ENCODE results near the gene HIVEP3.

DNA sequence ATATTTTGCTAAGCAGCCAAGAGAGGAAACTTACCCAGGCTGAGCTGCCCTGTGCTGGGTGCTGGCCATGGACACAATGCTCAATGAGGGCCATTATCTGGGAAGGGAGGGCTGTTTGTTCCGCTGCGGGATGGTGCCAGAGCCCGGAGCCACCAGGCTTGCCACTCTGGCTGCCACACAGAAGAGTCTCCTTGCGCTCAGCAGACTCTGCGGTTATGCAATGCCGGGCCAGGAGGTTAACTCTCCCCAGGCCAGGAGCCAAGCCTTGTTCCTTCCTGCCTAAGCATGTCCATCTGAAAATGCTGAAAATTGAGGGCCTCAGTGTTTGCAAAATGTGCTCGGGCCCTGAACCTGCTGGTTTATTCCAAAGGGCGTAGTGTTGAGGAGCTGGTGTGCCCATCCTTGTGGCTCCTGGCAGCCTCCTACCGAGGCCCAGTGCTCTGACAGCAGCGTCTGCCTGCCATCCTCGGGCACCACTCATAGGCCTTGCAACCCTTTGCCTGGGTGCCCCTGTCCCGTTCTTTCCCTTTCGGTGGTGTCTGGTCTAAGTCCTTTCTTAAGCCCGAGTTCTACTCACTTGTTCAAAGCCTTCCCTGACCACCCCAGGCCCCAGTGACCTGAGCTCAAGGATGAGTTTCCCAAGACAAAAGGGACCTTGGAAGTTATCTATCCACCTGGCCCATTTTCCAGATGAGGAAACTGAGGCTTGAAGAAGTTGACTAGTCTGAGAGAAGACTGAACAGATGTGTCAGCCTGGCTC is 300.5 kb downstream of the HIVEP3 start:
- TF ChIP-seq, protein P1, sequence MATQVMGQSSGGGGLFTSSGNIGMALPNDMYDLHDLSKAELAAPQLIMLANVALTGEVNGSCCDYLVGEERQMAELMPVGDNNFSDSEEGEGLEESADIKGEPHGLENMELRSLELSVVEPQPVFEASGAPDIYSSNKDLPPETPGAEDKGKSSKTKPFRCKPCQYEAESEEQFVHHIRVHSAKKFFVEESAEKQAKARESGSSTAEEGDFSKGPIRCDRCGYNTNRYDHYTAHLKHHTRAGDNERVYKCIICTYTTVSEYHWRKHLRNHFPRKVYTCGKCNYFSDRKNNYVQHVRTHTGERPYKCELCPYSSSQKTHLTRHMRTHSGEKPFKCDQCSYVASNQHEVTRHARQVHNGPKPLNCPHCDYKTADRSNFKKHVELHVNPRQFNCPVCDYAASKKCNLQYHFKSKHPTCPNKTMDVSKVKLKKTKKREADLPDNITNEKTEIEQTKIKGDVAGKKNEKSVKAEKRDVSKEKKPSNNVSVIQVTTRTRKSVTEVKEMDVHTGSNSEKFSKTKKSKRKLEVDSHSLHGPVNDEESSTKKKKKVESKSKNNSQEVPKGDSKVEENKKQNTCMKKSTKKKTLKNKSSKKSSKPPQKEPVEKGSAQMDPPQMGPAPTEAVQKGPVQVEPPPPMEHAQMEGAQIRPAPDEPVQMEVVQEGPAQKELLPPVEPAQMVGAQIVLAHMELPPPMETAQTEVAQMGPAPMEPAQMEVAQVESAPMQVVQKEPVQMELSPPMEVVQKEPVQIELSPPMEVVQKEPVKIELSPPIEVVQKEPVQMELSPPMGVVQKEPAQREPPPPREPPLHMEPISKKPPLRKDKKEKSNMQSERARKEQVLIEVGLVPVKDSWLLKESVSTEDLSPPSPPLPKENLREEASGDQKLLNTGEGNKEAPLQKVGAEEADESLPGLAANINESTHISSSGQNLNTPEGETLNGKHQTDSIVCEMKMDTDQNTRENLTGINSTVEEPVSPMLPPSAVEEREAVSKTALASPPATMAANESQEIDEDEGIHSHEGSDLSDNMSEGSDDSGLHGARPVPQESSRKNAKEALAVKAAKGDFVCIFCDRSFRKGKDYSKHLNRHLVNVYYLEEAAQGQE (IDR thresholded peaks at IDR 0.05; ENCODE audit: low read depth): no peak
- TF ChIP-seq RAD21 (IDR thresholded peaks at IDR 0.05; ENCODE audit: low read depth) (no peak), EP300 (IDR thresholded peaks at IDR 0.05; ENCODE audit: borderline replicate concordance) (no peak), TAF1 (IDR thresholded peaks at IDR 0.05; ENCODE audit: low read depth) (no peak), CEBPB (IDR thresholded peaks at IDR 0.05) (no peak), ZBTB7A (IDR thresholded peaks at IDR 0.05; ENCODE audit: low read depth) (no peak), NFIC (IDR thresholded peaks at IDR 0.05) (no peak), TEAD4 (IDR thresholded peaks at IDR 0.05) (no peak)
- TF ChIP-seq, protein P2, sequence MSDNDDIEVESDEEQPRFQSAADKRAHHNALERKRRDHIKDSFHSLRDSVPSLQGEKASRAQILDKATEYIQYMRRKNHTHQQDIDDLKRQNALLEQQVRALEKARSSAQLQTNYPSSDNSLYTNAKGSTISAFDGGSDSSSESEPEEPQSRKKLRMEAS (IDR thresholded peaks at IDR 0.05): no peak
- TF ChIP-seq, protein P3, sequence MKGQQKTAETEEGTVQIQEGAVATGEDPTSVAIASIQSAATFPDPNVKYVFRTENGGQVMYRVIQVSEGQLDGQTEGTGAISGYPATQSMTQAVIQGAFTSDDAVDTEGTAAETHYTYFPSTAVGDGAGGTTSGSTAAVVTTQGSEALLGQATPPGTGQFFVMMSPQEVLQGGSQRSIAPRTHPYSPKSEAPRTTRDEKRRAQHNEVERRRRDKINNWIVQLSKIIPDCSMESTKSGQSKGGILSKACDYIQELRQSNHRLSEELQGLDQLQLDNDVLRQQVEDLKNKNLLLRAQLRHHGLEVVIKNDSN (IDR thresholded peaks at IDR 0.05): no peak
